Measurements from ENCODE around the gene TLX2. TPM values are rescaled to one million over a fixed set of nuclear protein-coding genes. Genes with fewer than 3 reads are reported as not detected.

Gene TLX2
- total and polyA plus RNA-seq, 2 of the 13 experiments (the other 11 are each of a cell fraction or from before 2014, with no cell fraction given), result 0.05 to 0.20 TPM

DNA sequence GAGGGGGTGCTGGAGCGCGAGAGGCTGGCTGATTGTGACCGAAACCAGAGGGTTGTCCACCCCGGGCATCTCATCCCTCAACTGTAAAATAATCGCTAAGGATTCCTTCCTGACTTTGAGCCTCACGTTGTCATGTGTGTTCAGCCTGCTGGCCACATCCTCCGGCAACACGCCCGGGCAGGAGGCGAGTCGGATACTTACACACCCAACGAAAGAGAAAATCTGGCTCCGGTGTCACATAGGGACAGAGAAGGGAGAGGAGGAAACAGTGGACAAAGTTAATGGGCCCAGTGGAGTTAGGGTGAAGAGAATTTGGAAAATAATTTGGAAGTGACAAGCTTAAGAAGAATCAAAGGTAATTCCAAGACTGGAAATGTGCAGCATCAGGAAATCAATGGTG, 2.4 kb downstream of the TLX2 start:
- CTCF ChIA-PET (ENCODE audit: low intra/inter-chr PET ratio, low total read pairs), result no interaction called here
- in situ Hi-C loops (cut with HindIII; ENCODE audit: extremely low pct_ligation_motif_present, low pct_unique_long_range_greater_than_20kb), result no loop called here
- no peak for TF ChIP-seq FOXK2 (IDR thresholded peaks at IDR 0.05)
- no peak for TF ChIP-seq ATAD3A (CRISPR knock-in tag; IDR thresholded peaks at IDR 0.05)
- TF ChIP-seq, protein P1, sequence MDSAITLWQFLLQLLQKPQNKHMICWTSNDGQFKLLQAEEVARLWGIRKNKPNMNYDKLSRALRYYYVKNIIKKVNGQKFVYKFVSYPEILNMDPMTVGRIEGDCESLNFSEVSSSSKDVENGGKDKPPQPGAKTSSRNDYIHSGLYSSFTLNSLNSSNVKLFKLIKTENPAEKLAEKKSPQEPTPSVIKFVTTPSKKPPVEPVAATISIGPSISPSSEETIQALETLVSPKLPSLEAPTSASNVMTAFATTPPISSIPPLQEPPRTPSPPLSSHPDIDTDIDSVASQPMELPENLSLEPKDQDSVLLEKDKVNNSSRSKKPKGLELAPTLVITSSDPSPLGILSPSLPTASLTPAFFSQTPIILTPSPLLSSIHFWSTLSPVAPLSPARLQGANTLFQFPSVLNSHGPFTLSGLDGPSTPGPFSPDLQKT (CRISPR knock-in tag; IDR thresholded peaks at IDR 0.05; ENCODE audit: borderline replicate concordance), result no peak
- TF ChIP-seq ZNF615 (CRISPR knock-in tag; IDR thresholded peaks at IDR 0.05; ENCODE audit: borderline replicate concordance), result no peak
- TF ChIP-seq POLR2AphosphoS2 (IDR thresholded peaks at IDR 0.05; ENCODE audit: low read depth, low read length), result no peak
- no peak for TF ChIP-seq YEATS4 (CRISPR knock-in tag; IDR thresholded peaks at IDR 0.05; ENCODE audit: borderline replicate concordance)
- TF ChIP-seq ZNF335 (CRISPR knock-in tag; IDR thresholded peaks at IDR 0.05), result no peak
- TF ChIP-seq NCOA2 (CRISPR knock-in tag; IDR thresholded peaks at IDR 0.05), result no peak
- no peak for TF ChIP-seq SMAD1 (CRISPR knock-in tag; IDR thresholded peaks at IDR 0.05; ENCODE audit: borderline replicate concordance, low read depth)
- TF ChIP-seq NKX3-1 (CRISPR knock-in tag; IDR thresholded peaks at IDR 0.05), result no peak
- TF ChIP-seq, protein P2, sequence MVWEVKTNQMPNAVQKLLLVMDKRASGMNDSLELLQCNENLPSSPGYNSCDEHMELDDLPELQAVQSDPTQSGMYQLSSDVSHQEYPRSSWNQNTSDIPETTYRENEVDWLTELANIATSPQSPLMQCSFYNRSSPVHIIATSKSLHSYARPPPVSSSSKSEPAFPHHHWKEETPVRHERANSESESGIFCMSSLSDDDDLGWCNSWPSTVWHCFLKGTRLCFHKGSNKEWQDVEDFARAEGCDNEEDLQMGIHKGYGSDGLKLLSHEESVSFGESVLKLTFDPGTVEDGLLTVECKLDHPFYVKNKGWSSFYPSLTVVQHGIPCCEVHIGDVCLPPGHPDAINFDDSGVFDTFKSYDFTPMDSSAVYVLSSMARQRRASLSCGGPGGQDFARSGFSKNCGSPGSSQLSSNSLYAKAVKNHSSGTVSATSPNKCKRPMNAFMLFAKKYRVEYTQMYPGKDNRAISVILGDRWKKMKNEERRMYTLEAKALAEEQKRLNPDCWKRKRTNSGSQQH (CRISPR knock-in tag; IDR thresholded peaks at IDR 0.05; ENCODE audit: low read depth), result no peak
- TF ChIP-seq ZNF589 (CRISPR knock-in tag; conservative IDR thresholded peaks at IDR 0.05), result no peak
- TF ChIP-seq, protein P3, sequence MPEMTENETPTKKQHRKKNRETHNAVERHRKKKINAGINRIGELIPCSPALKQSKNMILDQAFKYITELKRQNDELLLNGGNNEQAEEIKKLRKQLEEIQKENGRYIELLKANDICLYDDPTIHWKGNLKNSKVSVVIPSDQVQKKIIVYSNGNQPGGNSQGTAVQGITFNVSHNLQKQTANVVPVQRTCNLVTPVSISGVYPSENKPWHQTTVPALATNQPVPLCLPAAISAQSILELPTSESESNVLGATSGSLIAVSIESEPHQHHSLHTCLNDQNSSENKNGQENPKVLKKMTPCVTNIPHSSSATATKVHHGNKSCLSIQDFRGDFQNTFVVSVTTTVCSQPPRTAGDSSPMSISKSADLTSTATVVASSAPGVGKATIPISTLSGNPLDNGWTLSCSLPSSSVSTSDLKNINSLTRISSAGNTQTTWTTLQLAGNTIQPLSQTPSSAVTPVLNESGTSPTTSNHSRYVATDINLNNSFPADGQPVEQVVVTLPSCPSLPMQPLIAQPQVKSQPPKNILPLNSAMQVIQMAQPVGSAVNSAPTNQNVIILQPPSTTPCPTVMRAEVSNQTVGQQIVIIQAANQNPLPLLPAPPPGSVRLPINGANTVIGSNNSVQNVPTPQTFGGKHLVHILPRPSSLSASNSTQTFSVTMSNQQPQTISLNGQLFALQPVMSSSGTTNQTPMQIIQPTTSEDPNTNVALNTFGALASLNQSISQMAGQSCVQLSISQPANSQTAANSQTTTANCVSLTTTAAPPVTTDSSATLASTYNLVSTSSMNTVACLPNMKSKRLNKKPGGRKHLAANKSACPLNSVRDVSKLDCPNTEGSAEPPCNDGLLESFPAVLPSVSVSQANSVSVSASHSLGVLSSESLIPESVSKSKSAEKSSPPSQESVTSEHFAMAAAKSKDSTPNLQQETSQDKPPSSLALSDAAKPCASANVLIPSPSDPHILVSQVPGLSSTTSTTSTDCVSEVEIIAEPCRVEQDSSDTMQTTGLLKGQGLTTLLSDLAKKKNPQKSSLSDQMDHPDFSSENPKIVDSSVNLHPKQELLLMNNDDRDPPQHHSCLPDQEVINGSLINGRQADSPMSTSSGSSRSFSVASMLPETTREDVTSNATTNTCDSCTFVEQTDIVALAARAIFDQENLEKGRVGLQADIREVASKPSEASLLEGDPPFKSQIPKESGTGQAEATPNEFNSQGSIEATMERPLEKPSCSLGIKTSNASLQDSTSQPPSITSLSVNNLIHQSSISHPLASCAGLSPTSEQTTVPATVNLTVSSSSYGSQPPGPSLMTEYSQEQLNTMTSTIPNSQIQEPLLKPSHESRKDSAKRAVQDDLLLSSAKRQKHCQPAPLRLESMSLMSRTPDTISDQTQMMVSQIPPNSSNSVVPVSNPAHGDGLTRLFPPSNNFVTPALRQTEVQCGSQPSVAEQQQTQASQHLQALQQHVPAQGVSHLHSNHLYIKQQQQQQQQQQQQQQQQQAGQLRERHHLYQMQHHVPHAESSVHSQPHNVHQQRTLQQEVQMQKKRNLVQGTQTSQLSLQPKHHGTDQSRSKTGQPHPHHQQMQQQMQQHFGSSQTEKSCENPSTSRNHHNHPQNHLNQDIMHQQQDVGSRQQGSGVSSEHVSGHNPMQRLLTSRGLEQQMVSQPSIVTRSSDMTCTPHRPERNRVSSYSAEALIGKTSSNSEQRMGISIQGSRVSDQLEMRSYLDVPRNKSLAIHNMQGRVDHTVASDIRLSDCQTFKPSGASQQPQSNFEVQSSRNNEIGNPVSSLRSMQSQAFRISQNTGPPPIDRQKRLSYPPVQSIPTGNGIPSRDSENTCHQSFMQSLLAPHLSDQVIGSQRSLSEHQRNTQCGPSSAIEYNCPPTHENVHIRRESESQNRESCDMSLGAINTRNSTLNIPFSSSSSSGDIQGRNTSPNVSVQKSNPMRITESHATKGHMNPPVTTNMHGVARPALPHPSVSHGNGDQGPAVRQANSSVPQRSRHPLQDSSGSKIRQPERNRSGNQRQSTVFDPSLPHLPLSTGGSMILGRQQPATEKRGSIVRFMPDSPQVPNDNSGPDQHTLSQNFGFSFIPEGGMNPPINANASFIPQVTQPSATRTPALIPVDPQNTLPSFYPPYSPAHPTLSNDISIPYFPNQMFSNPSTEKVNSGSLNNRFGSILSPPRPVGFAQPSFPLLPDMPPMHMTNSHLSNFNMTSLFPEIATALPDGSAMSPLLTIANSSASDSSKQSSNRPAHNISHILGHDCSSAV (CRISPR knock-in tag; IDR thresholded peaks at IDR 0.05; ENCODE audit: borderline replicate concordance), result no peak
- TF ChIP-seq, protein P4, sequence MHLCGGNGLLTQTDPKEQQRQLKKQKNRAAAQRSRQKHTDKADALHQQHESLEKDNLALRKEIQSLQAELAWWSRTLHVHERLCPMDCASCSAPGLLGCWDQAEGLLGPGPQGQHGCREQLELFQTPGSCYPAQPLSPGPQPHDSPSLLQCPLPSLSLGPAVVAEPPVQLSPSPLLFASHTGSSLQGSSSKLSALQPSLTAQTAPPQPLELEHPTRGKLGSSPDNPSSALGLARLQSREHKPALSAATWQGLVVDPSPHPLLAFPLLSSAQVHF (CRISPR knock-in tag; IDR thresholded peaks at IDR 0.05), result no peak
- TF ChIP-seq ZNF3 (CRISPR knock-in tag; IDR thresholded peaks at IDR 0.05), result no peak

More for the DNA sequence above, 2.4 kb downstream of the TLX2 start:
- Histone ChIP-seq H3K4me2 (ENCODE audit: low read depth, low read length) (no peak overlapping the region), H4K20me1 (ENCODE audit: insufficient read depth, low read length) (no peaks in the 10 kb centered on the region), H3K9ac (ENCODE audit: insufficient read depth, low read depth, low read length) (no peak overlapping the region), H3K79me2 (ENCODE audit: insufficient read depth, low read length) (no peaks in the 10 kb centered on the region), H2AFZ (ENCODE audit: low read length) (no peak overlapping the region), H3K9me3 (ENCODE audit: low read length) (no peaks in the 10 kb centered on the region), H3K27me3 (ENCODE audit: control insufficient read depth in 1 of 2, insufficient read depth in 2 of 2, low read length in 2 of 2) (no peaks in the 10 kb centered on the region), H3K4me3 (replicated peaks in 1 of 3; ENCODE audit: insufficient read depth in 1 of 3, low read depth in 2 of 3, low read length in 3 of 3) (no peak overlapping the region), H3K27ac (ENCODE audit: extremely low read length, insufficient read depth, low read length) (no peak overlapping the region), H3K36me3 (replicated peaks in 1 of 2; ENCODE audit: control insufficient read depth in 1 of 2, insufficient read depth in 2 of 2, low read length in 2 of 2) (peaks cover 13 to 21% of the 10 kb centered on the region in 2 experiments; a peak in 4 of 5 replicates), H3K4me1 (ENCODE audit: insufficient read depth, low read length) (peaks cover 31% of the 10 kb centered on the region)
- POLR2A ChIA-PET, result interaction anchor here (1.0 to 1.1 kb wide), 2 partner anchors 13 to 35 kb away, joined by 3 to 4 read pairs; partner anchors contain the start of gene HTRA2
- intact Hi-C loops (cut with micrococcal nuclease; ENCODE audit: unreplicated experiment), result no loop called here
- FAIRE-seq (no peak), ATAC-seq (no peak), DNase-seq (ENCODE audit: low spot score) (no peak)
- 94% methylated on average over 13 of the region's 13 CpGs for WGBS (ENCODE audit: low lambda C conversion rate)
- BruUV-seq (replicated peaks), result no TSS peak

All from HepG2 (cell line).